Measurements from ENCODE around the gene OR9A4.

Gene OR9A4

GRCh38 chr7:141949451-141949850 is 33.3 kb downstream of the OR9A4 start:
- DNase-seq = no peak

DNA sequence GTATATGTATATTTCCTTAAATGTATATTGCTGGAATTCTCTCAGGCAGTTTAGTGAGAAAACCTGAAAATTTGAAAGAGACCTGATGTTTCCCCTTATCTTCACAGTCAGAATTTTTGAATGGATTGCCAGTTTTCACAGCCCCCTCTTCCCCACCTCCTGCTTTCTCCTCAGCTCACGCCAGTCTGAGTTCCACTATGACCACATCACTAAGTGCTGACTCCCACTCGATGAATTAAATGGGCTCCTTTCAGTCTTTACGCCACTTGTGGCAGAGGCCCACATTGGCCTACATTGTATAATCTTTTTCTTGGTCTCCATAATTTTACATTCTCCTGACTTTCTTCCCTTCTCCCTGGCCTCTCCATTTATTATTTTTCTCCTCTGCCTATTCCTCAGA is 33.7 kb downstream of the OR9A4 start:
- no peak for DNase-seq

- no peak for DNase-seq
Measured at GRCh38 chr7:141950806-141951205, 34.6 kb downstream of the OR9A4 start.

GRCh38 chr7:141952461-141952860 is 36.3 kb downstream of the OR9A4 start:
- no peak for DNase-seq

DNA sequence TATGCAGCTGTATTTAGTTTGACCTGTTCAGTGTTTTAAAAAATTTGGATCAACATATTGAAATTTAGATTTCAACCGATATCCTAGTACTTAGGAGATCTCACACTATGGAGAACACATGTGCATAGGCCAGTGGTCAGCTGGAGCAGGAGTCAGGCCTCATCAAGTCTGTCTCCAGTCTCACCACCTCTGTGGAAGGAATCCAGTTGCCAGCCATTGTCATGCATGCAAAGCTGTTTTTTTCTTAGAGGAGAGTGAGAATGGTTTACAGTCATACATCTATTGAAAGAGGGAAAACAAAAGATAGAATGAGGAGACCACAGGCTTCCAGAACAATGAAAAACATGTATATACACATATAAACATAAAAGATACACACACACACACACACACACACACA is 38.1 kb downstream of the OR9A4 start:
- DNase-seq = no peak

DNA sequence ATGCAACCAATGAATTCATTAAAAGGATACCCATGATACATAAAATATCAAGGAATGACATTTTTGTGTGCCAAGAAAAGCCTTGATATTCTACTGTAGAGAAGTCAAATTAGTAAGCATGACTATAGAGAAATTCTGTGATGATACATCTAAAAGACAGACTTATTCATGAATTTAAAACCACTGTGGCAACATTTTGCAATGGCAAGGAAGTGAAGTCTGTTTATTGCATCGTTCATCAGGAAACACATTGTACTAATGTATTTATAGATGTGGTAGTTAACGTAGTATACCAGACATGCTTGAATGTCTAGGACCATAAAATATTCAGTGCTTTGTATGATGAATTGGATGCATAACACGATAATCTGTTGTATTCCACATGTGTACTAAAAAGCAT is 39.9 kb downstream of the OR9A4 start:
- no peak for DNase-seq

DNA sequence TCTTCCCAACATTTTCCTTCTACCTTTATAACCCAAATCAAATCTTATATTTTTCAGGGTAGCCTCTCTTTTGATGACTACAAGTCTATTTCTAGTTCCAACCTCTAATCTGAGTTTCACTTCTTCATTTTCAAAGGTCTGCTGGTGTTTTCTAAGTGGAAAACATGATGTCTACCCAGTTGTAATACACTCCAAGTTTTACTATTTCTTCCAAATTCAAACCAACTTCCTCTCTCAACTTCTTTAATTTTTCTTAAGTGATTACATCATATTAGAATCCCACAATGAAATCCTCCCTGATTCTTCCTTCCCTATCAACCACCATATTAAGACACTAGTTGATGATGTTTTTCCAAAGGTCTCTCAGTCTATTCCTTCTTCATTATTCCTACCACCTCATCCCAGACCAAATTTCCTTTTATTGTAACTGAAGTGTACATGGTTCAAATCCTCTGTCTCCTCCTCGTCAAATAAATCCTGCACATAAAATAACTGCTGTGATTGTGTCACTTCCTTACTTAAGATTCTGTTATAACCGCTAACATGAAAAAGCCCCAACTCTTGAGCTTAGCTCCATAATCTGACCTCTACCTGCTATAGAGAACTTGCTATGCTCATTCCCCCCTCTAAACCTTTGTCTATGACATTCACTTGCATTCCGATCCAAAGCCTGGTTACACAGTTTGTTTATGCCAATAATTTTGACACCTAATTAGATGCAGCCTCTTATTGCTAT is 44.7 kb downstream of the OR9A4 start:
- no peak for DNase-seq
